HG03045 (cell line): ENCODE results near the gene SERAC1.

Experiments used
- ATAC-seq: cut with Tn5 transposase; IDR thresholded peaks from one replicate; pipeline ENCODE4 v1.9.1; 2021; ENCODE audit warnings: mild to moderate bottlenecking, moderate library complexity; ENCODE audit not compliant: unreplicated experiment

Gene SERAC1

GRCh38 chr6:158060455-158061360 lies 107.4 kb downstream of the SERAC1 start:
- no peak for ATAC-seq
